Upper lobe of left lung (tissue), 6 donors: ENCODE measurements around the gene ADARB1. TPM values are rescaled to one million over a fixed set of nuclear protein-coding genes. Genes with fewer than 3 reads are reported as not detected.

Experiments
- ATAC-seq, 2 donors: fragments of 200-7000 bp; cut with Tn5 transposase; one replicate each; pipeline ENCODE4 v1.9.1; 2022; ENCODE audit warnings: mild to moderate bottlenecking in 2 of 2, moderate library complexity in 2 of 2; ENCODE audit not compliant: low FRiP score in 2 of 2
- DNase-seq, 2 donors: peaks; one replicate each; pipeline ENCODE4 v3.0.0-alpha.2; 2019 to 2020
- H3K27ac ChIP-seq, 4 donors: fragments of 200-600 bp; sonication (generic); one replicate each; pipeline ENCODE4 v1.5.1; 2016 to 2019
- H3K27me3 ChIP-seq, 4 donors: fragments of 200-600 bp; sonication (generic); one replicate each; pipeline ENCODE4 v1.5.1; 2017 to 2019
- H3K36me3 ChIP-seq, 4 donors: fragments of 200-600 bp; sonication (generic); one replicate each; pipeline ENCODE4 v1.5.1; 2016 to 2019
- H3K4me1 ChIP-seq, 4 donors: fragments of 200-600 bp; sonication (generic); one replicate each; pipeline ENCODE4 v1.5.1; 2018 to 2019
- H3K4me3 ChIP-seq, 4 donors: fragments of 200-600 bp; sonication (generic); one replicate each; pipeline ENCODE4 v1.5.1; 2017 to 2019; ENCODE audit warnings: mild to moderate bottlenecking in 2 of 4, moderate library complexity in 1 of 4
- H3K9me3 ChIP-seq, 4 donors: fragments of 200-600 bp; sonication (generic); one replicate each; pipeline ENCODE4 v1.5.1; 2018 to 2019
- EP300 ChIP-seq, 4 donors: sonication (generic); formaldehyde crosslinking; IDR thresholded peaks; one replicate each; pipeline ENCODE4 v1.5.1; 2017; ENCODE audit warnings: antibody characterized with exemption in 4 of 4, control low read depth in 2 of 4
- POLR2A ChIP-seq, 4 donors: fragments of 450-650 bp; IDR thresholded peaks; one replicate each; pipeline ENCODE4 v1.5.1; 2016 to 2017; ENCODE audit warnings: antibody characterized with exemption in 4 of 4, mild to moderate bottlenecking in 2 of 4
- POLR2AphosphoS5 ChIP-seq, 2 donors: sonication (generic); formaldehyde crosslinking; IDR thresholded peaks; one replicate each; pipeline ENCODE4 v1.5.1; 2017; ENCODE audit warnings: antibody characterized with exemption in 2 of 2
- WGBS, 2 donors: methylation state at CpG; one replicate each; pipeline ENCODE4 v1.1.5; 2017 to 2018; 5-methylcytosine and 5-hydroxymethylcytosine counted together
- total RNA-seq, 6 donors: library from RNA; depleted of rRNA in 4 of 6; stranded (reverse); fragments of >200 nt in 4 of 6; gene quantifications; one replicate each; pipeline versions ENCODE4 v1.1.0 to v1.2.1, GENCODE V29; 2016 to 2021
- TF ChIP-seq, protein P1 (sequence below), 6 experiments: fragments of 450-650 bp in 4 of 6; fragments of 200-600 bp in 2 of 6; sonication (generic) in 2 of 6; IDR thresholded peaks; one replicate each; pipeline ENCODE4 v1.5.1; 2016 to 2019; ENCODE audit warnings: antibody characterized with exemption in 6 of 6
- donor health status: DM: no; HTN: no; CAD: no; lungs with moderate emphysema.
- donor health status: DM: no; HTN: yes; CAD: no; lungs with severe emphysema.

Gene ADARB1
- total RNA-seq, 6 donors from 2014 or later: 26.5 to 94.3 (median 42.4) TPM

- Histone ChIP-seq H3K9me3 (no peaks in the 10 kb centered on the region), H3K27ac (no peak overlapping the region), H3K27me3 (no peaks in the 10 kb centered on the region), H3K4me1 (peaks cover 0 to 7% (median 3%) of the 10 kb centered on the region in 4 donors), H3K4me3 (no peak overlapping the region), H3K36me3 (peaks cover 0 to 10% (median 1%) of the 10 kb centered on the region in 4 donors)
- ATAC-seq (no peak), DNase-seq (no peak)
- 85 to 86% methylated on average over 6 of the region's 6 CpGs for WGBS, 2 donors
- TF ChIP-seq POLR2A (IDR thresholded peaks at IDR 0.05) (no peak), POLR2AphosphoS5 (IDR thresholded peaks at IDR 0.05) (no peak), EP300 (IDR thresholded peaks at IDR 0.05) (no peak)
- TF ChIP-seq, protein P1, sequence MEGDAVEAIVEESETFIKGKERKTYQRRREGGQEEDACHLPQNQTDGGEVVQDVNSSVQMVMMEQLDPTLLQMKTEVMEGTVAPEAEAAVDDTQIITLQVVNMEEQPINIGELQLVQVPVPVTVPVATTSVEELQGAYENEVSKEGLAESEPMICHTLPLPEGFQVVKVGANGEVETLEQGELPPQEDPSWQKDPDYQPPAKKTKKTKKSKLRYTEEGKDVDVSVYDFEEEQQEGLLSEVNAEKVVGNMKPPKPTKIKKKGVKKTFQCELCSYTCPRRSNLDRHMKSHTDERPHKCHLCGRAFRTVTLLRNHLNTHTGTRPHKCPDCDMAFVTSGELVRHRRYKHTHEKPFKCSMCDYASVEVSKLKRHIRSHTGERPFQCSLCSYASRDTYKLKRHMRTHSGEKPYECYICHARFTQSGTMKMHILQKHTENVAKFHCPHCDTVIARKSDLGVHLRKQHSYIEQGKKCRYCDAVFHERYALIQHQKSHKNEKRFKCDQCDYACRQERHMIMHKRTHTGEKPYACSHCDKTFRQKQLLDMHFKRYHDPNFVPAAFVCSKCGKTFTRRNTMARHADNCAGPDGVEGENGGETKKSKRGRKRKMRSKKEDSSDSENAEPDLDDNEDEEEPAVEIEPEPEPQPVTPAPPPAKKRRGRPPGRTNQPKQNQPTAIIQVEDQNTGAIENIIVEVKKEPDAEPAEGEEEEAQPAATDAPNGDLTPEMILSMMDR (IDR thresholded peaks at IDR 0.05): no peak
Observed at GRCh38 chr21:45120975-45121374, 46.6 kb downstream of the ADARB1 start.

DNA sequence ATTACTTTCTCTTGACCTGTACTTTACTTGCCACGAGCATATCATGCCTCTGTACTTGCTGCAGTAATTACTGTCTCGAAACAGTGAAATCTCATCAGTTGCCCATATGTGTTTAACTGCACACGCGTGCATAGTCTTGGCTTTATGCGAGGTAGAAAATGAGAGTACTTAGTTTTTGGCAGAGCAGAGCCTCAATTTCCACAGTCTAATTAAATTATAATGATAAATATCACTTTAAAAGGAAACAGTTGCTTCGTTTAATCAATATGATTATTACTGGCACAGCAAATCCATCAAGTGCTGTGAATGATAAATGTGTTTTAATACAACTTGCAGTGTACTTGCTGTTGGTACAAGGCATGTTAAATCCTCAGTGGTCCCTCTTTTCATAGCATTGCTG lies 47.6 kb downstream of the ADARB1 start:
- DNase-seq: no peak
- TF ChIP-seq POLR2A (IDR thresholded peaks at IDR 0.05) (no peak), EP300 (IDR thresholded peaks at IDR 0.05) (no peak), POLR2AphosphoS5 (IDR thresholded peaks at IDR 0.05) (no peak)
- TF ChIP-seq, protein P1 (IDR thresholded peaks at IDR 0.05): no peak
- H3K27ac ChIP-seq: no peak overlapping the region
- no peak overlapping the region for H3K4me3 ChIP-seq
- H3K36me3 ChIP-seq: peaks cover 0 to 10% (median 1%) of the 10 kb centered on the region in 4 donors
- no peaks in the 10 kb centered on the region for H3K9me3 ChIP-seq
- WGBS, 2 donors: 85 to 92% methylated on average over 6 of the region's 6 CpGs
- ATAC-seq: no peak
- H3K4me1 ChIP-seq: peaks cover 0 to 2% (median under 1%) of the 10 kb centered on the region in 4 donors
- H3K27me3 ChIP-seq: no peaks in the 10 kb centered on the region

DNA sequence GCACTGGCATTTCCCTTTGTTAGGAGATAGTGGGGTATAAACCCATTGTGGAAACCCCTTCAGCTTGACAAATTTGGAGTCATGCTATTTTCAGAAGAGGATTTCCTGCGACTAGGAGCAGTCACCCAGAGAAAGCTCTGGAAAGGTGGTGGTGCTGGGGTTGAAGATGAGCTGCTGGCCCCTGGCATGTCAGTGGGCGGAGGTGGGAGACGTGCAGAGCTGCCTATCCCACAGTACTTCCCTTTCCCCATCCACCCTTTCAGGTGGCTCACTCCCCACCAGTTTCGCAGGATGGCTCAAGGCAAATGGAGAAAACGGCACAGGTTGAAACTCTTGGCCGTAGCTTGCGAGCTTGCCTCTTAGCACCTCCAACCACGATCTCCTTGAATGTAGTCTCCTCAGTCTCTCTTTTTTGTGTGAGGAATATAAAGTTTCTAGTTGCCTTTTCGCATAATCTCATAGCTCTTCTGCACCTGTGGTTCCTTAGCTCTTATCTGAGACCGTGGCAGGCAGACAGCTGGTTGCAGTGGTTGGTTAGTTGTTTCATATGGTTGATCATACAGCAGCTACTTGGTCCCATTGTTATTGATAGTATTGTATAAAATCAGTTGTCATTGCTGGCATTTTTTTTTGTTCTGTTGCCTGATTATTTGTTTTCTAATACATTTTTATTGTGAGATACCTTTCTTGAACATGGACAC lies 48.2 kb downstream of the ADARB1 start:
- no peak for TF ChIP-seq POLR2AphosphoS5 (IDR thresholded peaks at IDR 0.05)
- TF ChIP-seq, protein P1 (IDR thresholded peaks at IDR 0.05): no peak
- no peak for TF ChIP-seq EP300 (IDR thresholded peaks at IDR 0.05)
- no peak for TF ChIP-seq POLR2A (IDR thresholded peaks at IDR 0.05)
- Histone ChIP-seq H3K27ac (no peak overlapping the region), H3K9me3 (no peaks in the 10 kb centered on the region), H3K27me3 (no peaks in the 10 kb centered on the region), H3K4me3 (no peak overlapping the region), H3K36me3 (peaks cover 0 to 7% (median 1%) of the 10 kb centered on the region in 4 donors), H3K4me1 (no peaks in the 10 kb centered on the region)
- DNase-seq (no peak), ATAC-seq (no peak)
- 88% methylated on average over 10 of the region's 10 CpGs for WGBS, 2 donors

GRCh38 chr21:45123440-45123839 lies 49.1 kb downstream of the ADARB1 start:
- Histone ChIP-seq H3K4me3 (no peak overlapping the region), H3K9me3 (no peaks in the 10 kb centered on the region), H3K36me3 (peaks cover 0 to 7% (median 1%) of the 10 kb centered on the region in 4 donors), H3K27me3 (no peaks in the 10 kb centered on the region), H3K27ac (no peak overlapping the region), H3K4me1 (peaks cover 0 to 2% (median 2%) of the 10 kb centered on the region in 4 donors)
- ATAC-seq (no peak), DNase-seq (no peak)
- TF ChIP-seq EP300 (IDR thresholded peaks at IDR 0.05) (no peak), POLR2A (IDR thresholded peaks at IDR 0.05) (no peak), POLR2AphosphoS5 (IDR thresholded peaks at IDR 0.05) (no peak)
- TF ChIP-seq, protein P1 (IDR thresholded peaks at IDR 0.05): no peak
- WGBS, 2 donors: 90 to 91% methylated on average over 6 of the region's 6 CpGs

GRCh38 chr21:45124596-45124995 lies 50.2 kb downstream of the ADARB1 start:
- 88 to 96% methylated on average over 6 of the region's 6 CpGs for WGBS, 2 donors
- no peak for ATAC-seq
- H3K4me3 ChIP-seq: no peak overlapping the region

More at GRCh38 chr21:45124596-45124995, 50.2 kb downstream of the ADARB1 start:
- peaks cover 9 to 14% (median 13%) of the 10 kb centered on the region in 4 donors for H3K4me1 ChIP-seq
- H3K27ac ChIP-seq: no peak overlapping the region
- no peak for DNase-seq
- TF ChIP-seq, protein P1 (IDR thresholded peaks at IDR 0.05): no peak
- no peak for TF ChIP-seq EP300 (IDR thresholded peaks at IDR 0.05)
- no peak for TF ChIP-seq POLR2A (IDR thresholded peaks at IDR 0.05)
- TF ChIP-seq POLR2AphosphoS5 (IDR thresholded peaks at IDR 0.05): no peak
- H3K36me3 ChIP-seq: peaks cover 0 to 12% (median 0%) of the 10 kb centered on the region in 4 donors
- H3K9me3 ChIP-seq: no peaks in the 10 kb centered on the region
- H3K27me3 ChIP-seq: no peaks in the 10 kb centered on the region
